Astrocyte (in vitro differentiated cells and primary cell): ENCODE results near the gene UBR4.

Source experiments
- EZH2 ChIP-seq: IDR thresholded peaks from 2 replicates; pipeline ENCODE4 v1.6.1; 2012; ENCODE audit warnings: mild to moderate bottlenecking, low read length, inconsistent platforms; ENCODE audit not compliant: insufficient read depth
- TF ChIP-seq, protein P1 (sequence below): IDR thresholded peaks from 2 replicates; pipeline ENCODE4 v1.5.1; 2011; ENCODE audit warnings: low read depth, mild to moderate bottlenecking, inconsistent platforms, low read length, moderate library complexity; ENCODE audit not compliant: insufficient read depth

DNA sequence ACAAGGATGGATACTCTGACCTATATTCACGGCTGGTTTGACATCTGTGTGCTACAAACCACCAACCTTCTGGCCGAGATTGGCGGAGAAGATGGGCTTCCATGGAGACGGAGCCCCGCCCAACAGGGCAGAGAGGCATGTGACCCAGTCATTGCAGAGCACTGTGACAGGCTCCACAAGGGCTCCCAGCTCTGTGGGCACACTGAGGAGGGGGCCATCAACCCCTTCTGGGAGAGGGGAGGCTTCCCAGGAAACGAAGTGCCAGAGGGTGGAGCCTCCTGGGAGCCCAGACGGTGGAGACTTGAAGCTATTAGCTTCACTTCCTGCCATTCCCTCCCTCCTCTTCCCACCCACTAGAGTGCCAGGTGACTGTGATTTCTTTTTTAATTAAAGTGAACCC lies 182.0 kb downstream of the UBR4 start:
- no peak for TF ChIP-seq EZH2
- TF ChIP-seq, protein P1, sequence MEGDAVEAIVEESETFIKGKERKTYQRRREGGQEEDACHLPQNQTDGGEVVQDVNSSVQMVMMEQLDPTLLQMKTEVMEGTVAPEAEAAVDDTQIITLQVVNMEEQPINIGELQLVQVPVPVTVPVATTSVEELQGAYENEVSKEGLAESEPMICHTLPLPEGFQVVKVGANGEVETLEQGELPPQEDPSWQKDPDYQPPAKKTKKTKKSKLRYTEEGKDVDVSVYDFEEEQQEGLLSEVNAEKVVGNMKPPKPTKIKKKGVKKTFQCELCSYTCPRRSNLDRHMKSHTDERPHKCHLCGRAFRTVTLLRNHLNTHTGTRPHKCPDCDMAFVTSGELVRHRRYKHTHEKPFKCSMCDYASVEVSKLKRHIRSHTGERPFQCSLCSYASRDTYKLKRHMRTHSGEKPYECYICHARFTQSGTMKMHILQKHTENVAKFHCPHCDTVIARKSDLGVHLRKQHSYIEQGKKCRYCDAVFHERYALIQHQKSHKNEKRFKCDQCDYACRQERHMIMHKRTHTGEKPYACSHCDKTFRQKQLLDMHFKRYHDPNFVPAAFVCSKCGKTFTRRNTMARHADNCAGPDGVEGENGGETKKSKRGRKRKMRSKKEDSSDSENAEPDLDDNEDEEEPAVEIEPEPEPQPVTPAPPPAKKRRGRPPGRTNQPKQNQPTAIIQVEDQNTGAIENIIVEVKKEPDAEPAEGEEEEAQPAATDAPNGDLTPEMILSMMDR: no peak
